NB4 (cell line): ENCODE results near the gene ZNF514.

ENCODE experiments used
- CTCF ChIP-seq: IDR thresholded peaks from one replicate; pipeline ENCODE4 v1.5.1; 2012; ENCODE audit warnings: low read depth, low read length
- MAX ChIP-seq: IDR thresholded peaks from 2 replicates; pipeline ENCODE4 v1.6.1; 2011; ENCODE audit warnings: low read depth, low read length
- POLR2A ChIP-seq: IDR thresholded peaks from 2 replicates; pipeline ENCODE4 v1.6.1; 2011; ENCODE audit warnings: mild to moderate bottlenecking; ENCODE audit not compliant: insufficient read length; ENCODE audit errors: extremely low read depth

- TF ChIP-seq CTCF (no peak), POLR2A (no peak), MAX (no peak)
Measured at GRCh38 chr2:95179451-95179850, 19.8 kb upstream of the ZNF514 start.
